BJ (cell line): ENCODE results near the gene IFT20. TPM values are rescaled to one million over a fixed set of nuclear protein-coding genes. Genes with fewer than 3 reads are reported as not detected.
A peak's percentile ranks its signal among the peaks of the same experiment; 100 is the strongest.

ENCODE experiments used
- CTCF ChIA-PET: fragments of 350-600 bp; formaldehyde crosslinking; extraction: SDS; loops from one replicate; lab custom pipeline; 2021; ENCODE audit warnings: antibody characterized with exemption, inconsistent platforms; lab: Yijun Ruan, JAX
- POLR2A ChIA-PET: fragments of 300-600 bp; sonication (Branson Sonifier 250); formaldehyde crosslinking; extraction: SDS; loops from one replicate; lab custom pipeline; 2021; ENCODE audit warnings: antibody characterized with exemption; lab: Charles Lee
- DNase-seq: peaks from one replicate; pipeline ENCODE4 v3.0.0-alpha.2; 2011; ENCODE audit warnings: low read depth
- H3K27me3 ChIP-seq: 2 replicates; pipeline ENCODE4 v1.6.0; 2011; ENCODE audit warnings: low read length; ENCODE audit not compliant: control insufficient read depth, insufficient read depth
- H3K36me3 ChIP-seq: 2 replicates; pipeline ENCODE4 v1.5.1; 2011; ENCODE audit warnings: low read length; ENCODE audit not compliant: control insufficient read depth, insufficient read depth
- H3K4me3 ChIP-seq: 2 replicates; pipeline ENCODE4 v1.5.1; 2011; ENCODE audit warnings: low read depth, mild to moderate bottlenecking, control low read depth, low read length
- CTCF ChIP-seq: IDR thresholded peaks from 2 replicates; pipeline ENCODE4 v1.5.1; 2011; ENCODE audit warnings: low read depth, mild to moderate bottlenecking, control low read depth, inconsistent platforms, low read length, moderate library complexity; ENCODE audit not compliant: insufficient read depth
- polyA plus RNA-seq: library from polyadenylated mRNA; depleted of rRNA; stranded (reverse); fragments of >200 nt; gene quantifications from 2 replicates; pipeline ENCODE4 v1.2.3, GENCODE V29; 2011

IFT20 gene
- polyA plus RNA-seq, 1 experiment: 39.1 TPM

GRCh38 chr17:28335959-28336871 lies 943 bp upstream of the IFT20 start:
- no peaks in the 10 kb centered on the region for H3K27me3 ChIP-seq
- H3K36me3 ChIP-seq: peaks cover 20% of the 10 kb centered on the region
- no peak for TF ChIP-seq CTCF
- ChIA-PET CTCF (interaction anchor here (1.0 to 3.0 kb wide), 8 partner anchors 10 to 531 kb away, joined by 3 to 12 read pairs (median 5); no protein-coding TSS in a partner anchor), POLR2A (interaction anchor here (0.5 to 2.5 kb wide), 9 partner anchors 9 to 448 kb away, joined by 3 to 11 read pairs (median 5); partner anchors contain the start of gene POLDIP2)
- peak overlapping the region; percentile 94 for H3K4me3 ChIP-seq
- DNase-seq: peak; percentile 60

- TF ChIP-seq CTCF: no peak
- peaks cover 16% of the 10 kb centered on the region for H3K36me3 ChIP-seq
- H3K4me3 ChIP-seq: peak overlapping the region; percentile 94
- POLR2A ChIA-PET: interaction anchor here (2.5 kb wide), 1 partner anchor 12 kb away, joined by 9 read pairs; no protein-coding TSS in a partner anchor
- no peaks in the 10 kb centered on the region for H3K27me3 ChIP-seq
- CTCF ChIA-PET: interaction anchor here (1.0 to 3.0 kb wide), 6 partner anchors 9 to 529 kb away, joined by 3 to 12 read pairs (median 5); no protein-coding TSS in a partner anchor
- DNase-seq: no peak
Measured at GRCh38 chr17:28334666-28335200, 539 bp downstream of the IFT20 start.

- ChIA-PET POLR2A (interaction anchor here (2.5 kb wide), 1 partner anchor 13 kb away, joined by 9 read pairs; no protein-coding TSS in a partner anchor), CTCF (interaction anchor here (1.6 to 3.0 kb wide), 2 partner anchors 14 to 529 kb away, joined by 5 to 12 read pairs; no protein-coding TSS in a partner anchor)
- Histone ChIP-seq H3K27me3 (no peaks in the 10 kb centered on the region), H3K4me3 (peak overlapping the region; percentile 94), H3K36me3 (peaks cover 15% of the 10 kb centered on the region)
- DNase-seq: no peak
- no peak for TF ChIP-seq CTCF
Measured at GRCh38 chr17:28334171-28334570, 1.1 kb downstream of the IFT20 start.

GRCh38 chr17:28333083-28333746 lies 2.1 kb downstream of the IFT20 start:
- CTCF ChIA-PET: interaction anchor here (0.6 kb wide), 1 partner anchor 98 kb away, joined by 3 read pairs; no protein-coding TSS in a partner anchor
- no peaks in the 10 kb centered on the region for H3K27me3 ChIP-seq
- peaks cover 17% of the 10 kb centered on the region for H3K36me3 ChIP-seq
- POLR2A ChIA-PET: no interaction called here
- no peak overlapping the region for H3K4me3 ChIP-seq
- no peak for TF ChIP-seq CTCF
- no peak for DNase-seq
